Measurements from ENCODE around the gene LRRC3C.

LRRC3C gene

GRCh38 chr17:39980351-39981206 is 53.0 kb downstream of the LRRC3C start, which contains the start of gene PSMD3:
Gene PSMD3 (plus strand): TSS chr17:39980807. CDS start chr17:39980971, 164 bp downstream.
- DNase-seq, result peak; percentile 98 to 100 (median 100)

GRCh38 chr17:39981207-39981741 is 53.7 kb downstream of the LRRC3C start:
- DNase-seq, result peak in 1 of 4 experiments; percentile 12

GRCh38 chr17:39981766-39982375 is 54.3 kb downstream of the LRRC3C start:
- DNase-seq, result peak in 3 of 4 experiments; percentile 13 to 48 (median 18)

GRCh38 chr17:39988206-39988810 is 60.8 kb downstream of the LRRC3C start:
- no peak for DNase-seq

GRCh38 chr17:39994448-39994847 is 66.9 kb downstream of the LRRC3C start:
- no peak for DNase-seq
